GM12878 (cell line): ENCODE measurements around the gene PHC3. TPM values are rescaled to one million over a fixed set of nuclear protein-coding genes. Genes with fewer than 3 reads are reported as not detected.

Source experiments
- ATAC-seq: fragments of 200-7000 bp; cut with Tn5 transposase; 3 replicates; pipeline ENCODE4 v1.9.1; 2020; ENCODE audit warnings: mild to moderate bottlenecking, moderate library complexity
- BruUV-seq: library from RNA; stranded (reverse); fragments of 400-500 nt; replicated peaks from 2 replicates; lab custom pipeline; 2021; lab: Mats Ljungman, UMichigan
- CTCF ChIA-PET: fragments of 300-600 bp; sonication (Branson Sonifier 250); formaldehyde crosslinking; extraction: SDS; loops from one replicate; lab custom pipeline; 2021; ENCODE audit warnings: inconsistent platforms; lab: Yijun Ruan, JAX
- POLR2A ChIA-PET: fragments of 350-600 bp; formaldehyde crosslinking; extraction: SDS; loops from one replicate; lab custom pipeline; 2021; ENCODE audit warnings: inconsistent platforms; lab: Charles Lee
- RAD21 ChIA-PET: fragments of 300-600 bp; sonication (Branson Sonifier 250); formaldehyde crosslinking; loops from one replicate; lab custom pipeline; 2023; ENCODE audit warnings: antibody characterized with exemption; ENCODE audit not compliant: unreplicated experiment; lab: Charles Lee
- SMC1A ChIA-PET: fragments of 300-600 bp; sonication (Branson Sonifier 250); formaldehyde crosslinking; loops from one replicate; lab custom pipeline; 2023; ENCODE audit not compliant: unreplicated experiment, uncharacterized antibody; lab: Charles Lee
- DNase-seq: peaks from one replicate; pipeline ENCODE4 v3.0.0-alpha.2; 2011; ENCODE audit warnings: low read depth, low spot score
- FAIRE-seq: peaks from 3 replicates; lab custom pipeline; 2011; peaks lifted over from hg19 to GRCh38; lab: Jason Lieb, UNC
- H2AFZ ChIP-seq: 2 replicates; pipeline ENCODE4 v1.6.0; 2011; ENCODE audit warnings: low read depth, low read length, control low read depth; ENCODE audit not compliant: control insufficient read depth
- H3K27ac ChIP-seq: 2 replicates; pipeline ENCODE4 v1.5.1; 2011; ENCODE audit warnings: control low read depth; ENCODE audit not compliant: control insufficient read depth, insufficient read depth
- H3K27me3 ChIP-seq, 2 experiments: replicated peaks in 1 of 2; 2 replicates each; pipeline versions ENCODE4 v1.6.0 to v1.6.1; 2011; ENCODE audit warnings: low read length in 1 of 2; ENCODE audit not compliant: control insufficient read depth in 2 of 2, insufficient read depth in 2 of 2
- H3K36me3 ChIP-seq, 2 experiments: 2 replicates each; pipeline ENCODE4 v1.5.1; 2011; ENCODE audit warnings: low read length in 1 of 2; ENCODE audit not compliant: control insufficient read depth in 2 of 2, insufficient read depth in 2 of 2
- H3K4me1 ChIP-seq: 2 replicates; pipeline ENCODE4 v1.6.1; 2011; ENCODE audit warnings: mild to moderate bottlenecking, low read length, moderate library complexity, mixed read lengths; ENCODE audit not compliant: control insufficient read depth, insufficient read depth
- H3K4me2 ChIP-seq: 2 replicates; pipeline ENCODE4 v1.6.0; 2011; ENCODE audit warnings: control low read depth; ENCODE audit not compliant: control insufficient read depth, insufficient read depth
- H3K4me3 ChIP-seq: fragments of 200-600 bp; sonication (generic); 2 replicates; pipeline ENCODE4 v1.5.1; 2016
- H3K79me2 ChIP-seq: 2 replicates; pipeline ENCODE4 v1.6.0; 2011; ENCODE audit warnings: low read length; ENCODE audit not compliant: control insufficient read depth, insufficient read depth
- H3K9ac ChIP-seq: 2 replicates; pipeline ENCODE4 v1.8.0; 2011; ENCODE audit warnings: low read length, control low read depth, mixed read lengths; ENCODE audit not compliant: control insufficient read depth, insufficient read depth
- H3K9me3 ChIP-seq: replicated peaks from 3 replicates; pipeline ENCODE4 v1.5.1; 2011; ENCODE audit warnings: mild to moderate bottlenecking, low read length; ENCODE audit not compliant: control insufficient read depth, insufficient read depth
- H4K20me1 ChIP-seq: 2 replicates; pipeline ENCODE4 v1.6.0; 2011; ENCODE audit not compliant: control insufficient read depth, insufficient read depth
- ATF3 ChIP-seq: IDR thresholded peaks from 2 replicates; pipeline ENCODE4 v1.6.1; 2011; ENCODE audit warnings: low read depth, mild to moderate bottlenecking, low read length, moderate library complexity, borderline replicate concordance; ENCODE audit errors: extremely low read depth
- CHD1 ChIP-seq: IDR thresholded peaks from 2 replicates; pipeline ENCODE4 v1.6.1; 2012; ENCODE audit warnings: low read depth, low read length, improper control_type of control experiment
- CREB1 ChIP-seq: IDR thresholded peaks from 2 replicates; pipeline ENCODE4 v1.6.1; 2012; ENCODE audit warnings: low read depth, mild to moderate bottlenecking, inconsistent platforms
- CUX1 ChIP-seq: IDR thresholded peaks from 2 replicates; pipeline ENCODE4 v1.6.1; 2012; ENCODE audit warnings: improper control_type of control experiment, low read depth, low read length; ENCODE audit not compliant: insufficient replicate concordance
- E2F4 ChIP-seq: IDR thresholded peaks from 2 replicates; pipeline ENCODE4 v1.6.1; 2012; ENCODE audit warnings: low read depth, low read length, improper control_type of control experiment
- GABPA ChIP-seq: IDR thresholded peaks from 2 replicates; pipeline ENCODE4 v1.6.1; 2014; ENCODE audit warnings: antibody characterized with exemption, low read depth, mild to moderate bottlenecking, inconsistent platforms
- JUNB ChIP-seq: IDR thresholded peaks from 2 replicates; pipeline ENCODE4 v1.6.1; 2016; ENCODE audit warnings: antibody characterized with exemption, mild to moderate bottlenecking
- JUND ChIP-seq: IDR thresholded peaks from 2 replicates; pipeline ENCODE4 v1.6.1; 2012; ENCODE audit warnings: low read depth, mild to moderate bottlenecking, low read length, improper control_type of control experiment, moderate library complexity
- KDM1A ChIP-seq: fragments of 200-600 bp; sonication (generic); IDR thresholded peaks from 2 replicates; pipeline ENCODE4 v1.6.1; 2016; ENCODE audit warnings: borderline replicate concordance
- NKRF ChIP-seq: fragments of 450-650 bp; conservative IDR thresholded peaks from 2 replicates; pipeline ENCODE4 v1.6.1; 2017; ENCODE audit warnings: mild to moderate bottlenecking, moderate library complexity
- NR2C1 ChIP-seq: fragments of 450-650 bp; IDR thresholded peaks from 2 replicates; pipeline ENCODE4 v1.6.1; 2017; ENCODE audit warnings: antibody characterized with exemption, mild to moderate bottlenecking, moderate library complexity
- NRF1 ChIP-seq: conservative IDR thresholded peaks from 2 replicates; pipeline ENCODE4 v1.6.1; 2011; ENCODE audit warnings: mild to moderate bottlenecking, low read depth, low read length, improper control_type of control experiment
- PAX8 ChIP-seq: fragments of 450-650 bp; IDR thresholded peaks from 2 replicates; pipeline ENCODE4 v1.6.1; 2017; ENCODE audit warnings: mild to moderate bottlenecking, moderate library complexity
- RAD51 ChIP-seq: fragments of 450-650 bp; IDR thresholded peaks from 2 replicates; pipeline ENCODE4 v1.6.1; 2016; ENCODE audit warnings: moderate library complexity, mild to moderate bottlenecking, inconsistent platforms
- SUZ12 ChIP-seq: fragments of 200-600 bp; sonication (generic); IDR thresholded peaks from one replicate; pipeline ENCODE4 v1.6.1; 2018; ENCODE audit warnings: antibody characterized with exemption, mild to moderate bottlenecking; ENCODE audit not compliant: unreplicated experiment
- ZNF384 ChIP-seq: IDR thresholded peaks from 2 replicates; pipeline ENCODE4 v1.6.1; 2012; ENCODE audit warnings: low read depth, mild to moderate bottlenecking, low read length, improper control_type of control experiment, borderline replicate concordance
- in situ Hi-C: fragments of 300-500 bp; cut with MboI; formaldehyde crosslinking; loops from 9 replicates; pipeline ENCODE4 v1.14.3; 2018; ENCODE audit warnings: mixed read lengths
- intact Hi-C: fragments of 100-400 bp; cut with micrococcal nuclease; formaldehyde crosslinking; loops from one replicate; pipeline ENCODE4 v1.14.2; 2022; ENCODE audit not compliant: unreplicated experiment
- polyA plus RNA-seq, 11 experiments: library from polyadenylated mRNA; depleted of rRNA in 4 of 11; unstranded in 6 of 11; stranded (reverse) in 5 of 11; fragments of >200 nt; fragmentation: Nextera tagmentation in 4 of 11; fragmentation: Illumina TruSeq in 1 of 11; extraction: Ambion mirVana in 4 of 11; extraction: Trizol in 1 of 11; gene quantifications; 1 replicate in 1 of 11; 2 replicates in 10 of 11; pipeline versions ENCODE4 v1.2.1 to v1.2.3, GENCODE V29; 2011 to 2016; ENCODE audit warnings: inconsistent platforms in 2 of 11, missing spikeins in 2 of 11, low read depth in 1 of 11
- total RNA-seq, 4 experiments: library from RNA; depleted of rRNA in 3 of 4; stranded (reverse); fragments of >200 nt in 3 of 4; fragmentation: Illumina TruSeq in 1 of 4; extraction: Trizol in 1 of 4; gene quantifications; 2 replicates each; pipeline versions ENCODE4 v1.2.1 to v1.2.3, GENCODE V29; 2013 to 2021

Gene PHC3
- total and polyA plus RNA-seq, 10 of the 15 experiments (the other 5 are each of a cell fraction or from before 2014, with no cell fraction given) = 3.3 to 62.3 (median 22.1) TPM

GRCh38 chr3:170200987-170201386 is 19.5 kb upstream of the PHC3 start:
- Histone ChIP-seq H3K79me2 (no peaks in the 10 kb centered on the region), H3K4me1 (peaks cover 3% of the 10 kb centered on the region; the same call in 1 of the 2 replicates), H3K9ac (no peak overlapping the region), H3K4me3 (no peak overlapping the region), H3K4me2 (no peak overlapping the region), H3K36me3 (no peaks in the 10 kb centered on the region), H3K27me3 (0 out of 4 replicates have a peak, but pooled peaks cover 0 to 3% of the 10 kb centered on the region in 2 experiments), H3K27ac (no peak overlapping the region), H2AFZ (no peak overlapping the region), H4K20me1 (no peaks in the 10 kb centered on the region), H3K9me3 (no peaks in the 10 kb centered on the region)
- no peak for DNase-seq
- no peak for TF ChIP-seq NRF1
- TF ChIP-seq JUND = no peak
- no peak for TF ChIP-seq GABPA
- no peak for TF ChIP-seq JUNB
- TF ChIP-seq E2F4 = no peak
- TF ChIP-seq ATF3 = no peak
- no peak for TF ChIP-seq ZNF384
- TF ChIP-seq KDM1A = no peak
- no peak for TF ChIP-seq CUX1
- TF ChIP-seq PAX8 = no peak
- no peak for TF ChIP-seq NR2C1
- no peak for TF ChIP-seq NKRF
- no peak for TF ChIP-seq CHD1
- no peak for TF ChIP-seq CREB1
- no peak for TF ChIP-seq RAD51
- no peak for TF ChIP-seq SUZ12
- no TSS peak for BruUV-seq
- no peak for FAIRE-seq
- ChIA-PET POLR2A (no interaction called here), RAD21 (no interaction called here), SMC1A (no interaction called here), CTCF (interaction anchor here (1.0 kb wide), 1 partner anchor 14 kb away, joined by 3 read pairs; no protein-coding TSS in a partner anchor)
- intact Hi-C loops = no loop called here
- in situ Hi-C loops = no loop called here
- no peak for ATAC-seq
